GM13977 (cell line): ENCODE measurements around the gene PIGS.
"Not testable (repeated sequence)": the region's sequence is repeated elsewhere in the genome, so short reads cannot be mapped to it uniquely, and the experiment has no call there.

Source experiments
- DNase-seq: peaks from one replicate; pipeline ENCODE4 v3.0.0; 2012; ENCODE audit warnings: low spot score
- in situ Hi-C: fragments of 300-500 bp; cut with MboI; formaldehyde crosslinking; loops from one replicate; pipeline ENCODE4 v1.12.0; 2022; ENCODE audit warnings: low sequenced_read_pairs, low pct_unique_long_range_greater_than_20kb, mixed read lengths, inconsistent platforms; ENCODE audit not compliant: unreplicated experiment
- TF ChIP-seq, protein P1 (sequence below): IDR thresholded peaks from 2 replicates; pipeline ENCODE4 v1.5.1; 2012; ENCODE audit warnings: mild to moderate bottlenecking, control low read depth; ENCODE audit not compliant: insufficient read depth; ENCODE audit errors: extremely low read depth, missing control alignments

The PIGS gene

DNA sequence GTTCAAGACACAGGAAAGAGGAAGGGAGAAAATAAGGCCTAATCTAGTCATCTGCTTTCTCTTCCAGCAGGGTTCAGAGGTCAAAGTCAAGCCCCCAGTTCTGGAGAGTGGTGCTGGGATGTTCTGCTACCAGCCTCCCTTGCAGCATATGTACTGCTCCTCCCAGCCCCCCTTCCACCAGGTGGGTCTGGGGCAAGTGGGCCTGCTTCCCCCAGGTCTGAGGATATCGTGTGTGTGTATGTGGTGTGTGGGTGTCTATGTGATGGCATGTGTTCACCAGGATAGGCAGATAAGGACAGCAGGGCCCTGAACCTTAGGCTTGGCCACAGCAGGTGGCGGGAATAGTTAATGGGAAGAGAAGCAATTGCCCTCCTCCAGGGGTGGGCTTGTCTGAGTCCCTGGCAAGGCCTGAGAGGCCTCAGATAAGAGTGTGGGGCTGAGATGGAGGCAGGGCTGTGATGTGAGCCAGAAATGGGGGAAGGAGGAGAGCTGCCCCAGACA lies 44.1 kb downstream of the PIGS start:
- TF ChIP-seq, protein P1, sequence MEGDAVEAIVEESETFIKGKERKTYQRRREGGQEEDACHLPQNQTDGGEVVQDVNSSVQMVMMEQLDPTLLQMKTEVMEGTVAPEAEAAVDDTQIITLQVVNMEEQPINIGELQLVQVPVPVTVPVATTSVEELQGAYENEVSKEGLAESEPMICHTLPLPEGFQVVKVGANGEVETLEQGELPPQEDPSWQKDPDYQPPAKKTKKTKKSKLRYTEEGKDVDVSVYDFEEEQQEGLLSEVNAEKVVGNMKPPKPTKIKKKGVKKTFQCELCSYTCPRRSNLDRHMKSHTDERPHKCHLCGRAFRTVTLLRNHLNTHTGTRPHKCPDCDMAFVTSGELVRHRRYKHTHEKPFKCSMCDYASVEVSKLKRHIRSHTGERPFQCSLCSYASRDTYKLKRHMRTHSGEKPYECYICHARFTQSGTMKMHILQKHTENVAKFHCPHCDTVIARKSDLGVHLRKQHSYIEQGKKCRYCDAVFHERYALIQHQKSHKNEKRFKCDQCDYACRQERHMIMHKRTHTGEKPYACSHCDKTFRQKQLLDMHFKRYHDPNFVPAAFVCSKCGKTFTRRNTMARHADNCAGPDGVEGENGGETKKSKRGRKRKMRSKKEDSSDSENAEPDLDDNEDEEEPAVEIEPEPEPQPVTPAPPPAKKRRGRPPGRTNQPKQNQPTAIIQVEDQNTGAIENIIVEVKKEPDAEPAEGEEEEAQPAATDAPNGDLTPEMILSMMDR: no peak
- DNase-seq: no peak
- in situ Hi-C loops: loop anchor here (25.0 kb wide), 1 partner anchor 140 kb away; no protein-coding TSS in a partner anchor

DNA sequence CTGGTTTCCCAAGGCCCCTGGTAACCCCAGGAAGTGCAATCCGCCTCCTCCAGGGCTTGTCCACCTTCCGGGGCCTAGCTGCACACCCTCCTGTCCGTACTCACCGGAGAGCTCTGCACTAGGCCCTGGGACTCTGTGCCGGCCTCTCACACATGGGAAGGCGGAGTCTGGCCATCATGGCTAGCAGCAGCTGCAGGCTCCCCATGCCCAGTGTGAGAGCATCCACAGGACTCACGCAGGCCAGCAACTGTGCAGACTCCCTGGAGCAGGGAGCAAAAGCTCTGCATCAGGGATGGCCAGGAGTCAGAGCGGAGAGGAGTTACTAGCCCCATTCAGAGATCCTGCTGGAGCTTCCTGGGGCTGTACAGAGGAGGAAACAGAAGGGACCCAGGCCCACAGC lies 44.9 kb downstream of the PIGS start:
- DNase-seq: no peak
- in situ Hi-C loops: loop anchor here (25.0 kb wide), 1 partner anchor 139 kb away; no protein-coding TSS in a partner anchor
- TF ChIP-seq, protein P1: no peak

DNA sequence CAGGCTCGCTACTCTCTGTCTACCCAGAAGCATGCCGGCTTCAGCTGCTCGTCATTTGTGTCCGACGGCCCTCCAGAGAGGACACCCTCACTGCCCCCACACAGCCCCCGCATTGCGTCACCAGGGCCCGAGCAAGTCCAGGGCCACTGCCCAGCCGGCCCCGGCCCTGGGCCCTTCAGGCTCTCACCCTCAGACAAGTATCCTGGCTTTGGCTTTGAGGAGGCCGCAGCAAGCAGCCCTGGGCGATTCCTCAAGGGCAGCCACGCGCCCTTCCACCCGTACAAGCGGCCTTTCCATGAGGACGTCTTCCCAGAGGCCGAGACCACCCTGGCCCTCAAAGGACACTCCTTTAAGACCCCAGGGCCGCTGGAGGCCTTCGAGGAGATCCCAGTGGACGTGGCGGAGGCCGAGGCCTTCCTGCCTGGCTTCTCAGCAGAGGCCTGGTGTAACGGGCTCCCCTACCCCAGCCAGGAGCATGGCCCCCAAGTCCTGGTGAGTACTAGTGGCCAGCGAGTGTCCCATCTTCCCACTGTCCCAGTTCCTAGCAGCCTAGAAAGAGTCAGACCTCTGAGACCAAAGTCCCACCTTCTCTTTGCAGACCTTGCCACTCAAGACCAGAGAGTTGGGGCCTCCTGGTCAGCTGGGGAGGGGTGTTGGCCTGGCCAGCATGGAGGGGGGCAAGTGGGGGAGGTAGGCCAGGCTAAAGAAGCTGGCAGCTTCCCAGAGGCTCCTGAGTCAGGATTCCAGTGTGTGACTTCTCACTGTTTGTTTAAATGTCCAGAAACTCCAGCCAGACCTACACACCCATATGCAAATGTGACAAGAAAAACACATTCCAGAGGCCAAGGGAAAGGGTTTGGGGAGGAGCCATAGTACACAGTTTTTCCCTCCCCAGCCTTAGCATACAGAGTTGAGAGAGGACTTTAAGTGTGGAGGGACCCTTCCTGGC lies 46.6 kb downstream of the PIGS start:
- in situ Hi-C loops: loop anchor here (25.0 kb wide), 1 partner anchor 137 kb away; no protein-coding TSS in a partner anchor
- TF ChIP-seq, protein P1: no peak
- no peak for DNase-seq

DNA sequence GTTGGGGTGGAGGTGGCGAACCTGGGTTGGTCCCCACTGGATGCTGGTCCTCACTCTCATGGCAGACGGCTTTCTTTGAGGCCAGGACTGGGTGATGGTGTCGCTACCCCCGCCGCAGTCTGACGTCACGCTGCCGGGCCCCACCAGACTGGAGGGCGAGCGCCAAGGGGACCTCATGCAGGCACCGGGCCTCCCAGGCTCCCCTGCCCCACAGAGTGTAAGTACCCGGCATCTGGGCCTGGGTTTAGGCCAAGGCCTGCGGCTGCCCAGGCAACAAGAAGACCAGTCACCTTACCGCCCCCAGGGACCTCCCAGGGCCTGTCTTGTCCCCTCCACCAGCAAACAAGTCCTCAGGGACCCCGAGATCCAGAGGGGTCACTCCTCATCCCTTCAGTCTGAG lies 47.4 kb downstream of the PIGS start:
- TF ChIP-seq, protein P1: no peak
- in situ Hi-C loops: no loop called here

DNA sequence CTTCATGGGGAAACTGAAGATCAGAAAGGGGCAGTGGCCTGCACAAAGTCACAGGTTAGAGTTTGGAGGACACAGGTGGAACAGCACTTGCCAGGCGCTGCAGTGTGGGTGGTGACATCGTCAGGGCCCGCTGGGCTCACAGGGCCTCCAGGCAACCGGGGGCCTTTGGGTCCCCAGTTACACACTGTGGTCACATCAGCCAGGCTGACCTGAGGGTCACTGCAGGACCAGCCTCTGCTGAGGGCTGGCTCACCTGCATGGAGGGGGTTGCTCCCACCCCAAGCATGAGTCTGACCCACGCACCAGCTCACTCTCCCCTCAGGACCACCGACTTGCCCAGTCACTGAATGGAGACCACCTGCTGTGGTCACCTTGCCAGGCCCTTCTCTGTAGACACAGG lies 48.1 kb downstream of the PIGS start:
- in situ Hi-C loops: no loop called here
- TF ChIP-seq, protein P1: no peak
- no peak for DNase-seq

More for the DNA sequence above, 47.4 kb downstream of the PIGS start:
- no peak for DNase-seq

DNA sequence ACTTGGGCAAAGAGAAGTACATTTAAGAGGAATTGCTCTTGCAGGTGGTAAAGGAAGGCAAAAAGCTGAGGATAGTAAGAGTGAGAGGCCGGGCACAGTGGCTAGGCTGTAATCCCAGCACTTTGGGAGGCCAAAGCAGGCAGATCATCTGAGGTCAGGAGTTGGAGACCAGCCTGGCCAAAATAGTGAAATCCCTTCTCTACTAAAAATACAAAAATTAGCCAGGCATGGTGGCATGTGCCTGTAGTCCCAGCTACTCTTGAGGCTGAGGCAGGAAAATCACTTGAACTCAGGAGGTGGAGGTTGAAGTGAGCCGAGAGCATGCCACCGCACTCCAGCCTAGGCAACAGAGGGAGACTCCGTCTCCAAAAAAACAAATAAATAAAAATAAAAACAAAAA lies 49.0 kb downstream of the PIGS start:
- in situ Hi-C loops: not testable (repeated sequence)

DNA sequence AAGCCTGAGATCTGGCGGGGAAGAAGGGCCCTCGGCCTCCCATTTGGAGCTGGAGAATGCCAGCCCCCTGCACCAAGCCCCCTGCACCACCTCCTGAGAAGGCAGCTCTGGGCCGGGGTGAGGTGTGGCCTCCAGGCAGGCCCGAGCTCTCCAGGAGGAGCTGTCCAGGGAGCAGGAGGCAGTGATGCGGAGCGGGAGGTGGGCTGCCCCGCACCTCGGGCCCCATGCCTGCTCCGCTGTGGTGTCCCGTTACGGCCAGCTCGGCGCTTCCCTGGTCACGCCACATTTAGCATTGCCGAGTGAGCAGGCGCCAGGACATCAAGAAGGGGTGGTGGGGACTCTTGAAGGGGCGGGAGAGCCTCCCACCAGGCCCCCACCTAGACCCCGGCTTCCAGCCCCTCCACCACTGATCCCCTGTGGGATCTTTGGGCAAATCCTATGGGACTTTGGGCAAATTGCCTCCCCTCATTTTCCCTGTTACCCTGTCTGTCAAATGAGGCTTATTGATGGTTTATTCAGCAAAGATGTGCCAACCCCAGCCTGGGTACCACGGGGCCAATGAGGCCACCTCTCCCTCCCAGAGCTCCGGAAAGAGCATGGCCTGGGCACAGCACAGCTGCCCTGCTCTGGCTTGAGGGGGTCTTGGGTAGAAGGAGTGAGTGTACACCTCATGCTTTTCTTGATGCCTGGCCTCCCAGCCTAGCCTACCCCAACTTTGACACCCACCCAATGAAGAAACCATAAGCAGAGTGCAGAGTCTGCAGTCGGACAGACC lies 49.8 kb downstream of the PIGS start:
- TF ChIP-seq, protein P1: no peak
- DNase-seq: no peak
- in situ Hi-C loops: no loop called here

More for the DNA sequence above, 49.0 kb downstream of the PIGS start:
- not testable (repeated sequence) for DNase-seq
